Measurements from ENCODE around the gene PSD. TPM values are rescaled to one million over a fixed set of nuclear protein-coding genes. Genes with fewer than 3 reads are reported as not detected.

Gene PSD
- total RNA-seq, 1 experiment from 2014 or later = 3.4 TPM

- Histone ChIP-seq H3K79me2 (ENCODE audit: insufficient read depth, low read length) (no peaks in the 10 kb centered on the region), H3K4ac (ENCODE audit: low read depth, low read length) (no peak overlapping the region), H3K23me2 (ENCODE audit: insufficient read length, low read depth, low read length, poor library complexity, severe bottlenecking) (no peaks in the 10 kb centered on the region), H4K91ac (ENCODE audit: insufficient read length, low read depth, low read length) (no peak overlapping the region), H2BK120ac (ENCODE audit: low read depth, low read length, poor library complexity, severe bottlenecking) (no peak overlapping the region), H3K27me3 (ENCODE audit: insufficient read depth, low read length) (no peaks in the 10 kb centered on the region), H3K18ac (ENCODE audit: insufficient read length, low read depth, low read length) (no peak overlapping the region), H3K56ac (ENCODE audit: insufficient read length, low read depth, low read length) (no peak overlapping the region), H4K8ac (replicated peaks; ENCODE audit: insufficient read length, low read depth, low read length) (no peak overlapping the region), H3K9ac (ENCODE audit: extremely low read depth, insufficient read length, low read length) (no peak overlapping the region), H4K5ac (ENCODE audit: insufficient read length, low read depth, low read length) (no peak overlapping the region), H3K4me2 (ENCODE audit: insufficient read depth, insufficient read length, low read length) (no peak overlapping the region), H2AK5ac (ENCODE audit: insufficient read length, low read length) (no peak overlapping the region), H2BK15ac (ENCODE audit: low read depth, low read length) (no peak overlapping the region), H3K9me3 (ENCODE audit: control insufficient read depth, low read depth, low read length) (no peaks in the 10 kb centered on the region), H3K23ac (ENCODE audit: insufficient read length, low read depth, low read length) (no peak overlapping the region), H2BK12ac (ENCODE audit: insufficient read length, low read depth, low read length) (no peak overlapping the region), H2AFZ (ENCODE audit: low read length) (no peak overlapping the region), H3K4me1 (ENCODE audit: insufficient read depth, low read length) (no peaks in the 10 kb centered on the region; the same call in 1 of the 2 replicates), H2BK20ac (ENCODE audit: low read depth, low read length, poor library complexity, severe bottlenecking) (no peak overlapping the region), H3K79me1 (ENCODE audit: insufficient read depth, low read depth, low read length, poor library complexity, severe bottlenecking) (no peaks in the 10 kb centered on the region), H2BK5ac (ENCODE audit: insufficient read length, low read length) (no peak overlapping the region), H3K27ac (ENCODE audit: insufficient read length, low read depth, low read length) (no peak overlapping the region), H4K20me1 (ENCODE audit: control insufficient read depth, insufficient read depth, insufficient read length) (no peaks in the 10 kb centered on the region), H3K14ac (ENCODE audit: insufficient read depth, low read length) (no peak overlapping the region), H3T11ph (ENCODE audit: low read length) (no peak overlapping the region)
- H3K9me3 Mint-ChIP-seq = no peaks in the 10 kb centered on the region
- no peak for DNase-seq
- peaks cover 6% of the 10 kb centered on the region; the same call in 1 of the 2 replicates for H3K27me3 Mint-ChIP-seq (ENCODE audit: low read depth)
- TF ChIP-seq, protein P1, sequence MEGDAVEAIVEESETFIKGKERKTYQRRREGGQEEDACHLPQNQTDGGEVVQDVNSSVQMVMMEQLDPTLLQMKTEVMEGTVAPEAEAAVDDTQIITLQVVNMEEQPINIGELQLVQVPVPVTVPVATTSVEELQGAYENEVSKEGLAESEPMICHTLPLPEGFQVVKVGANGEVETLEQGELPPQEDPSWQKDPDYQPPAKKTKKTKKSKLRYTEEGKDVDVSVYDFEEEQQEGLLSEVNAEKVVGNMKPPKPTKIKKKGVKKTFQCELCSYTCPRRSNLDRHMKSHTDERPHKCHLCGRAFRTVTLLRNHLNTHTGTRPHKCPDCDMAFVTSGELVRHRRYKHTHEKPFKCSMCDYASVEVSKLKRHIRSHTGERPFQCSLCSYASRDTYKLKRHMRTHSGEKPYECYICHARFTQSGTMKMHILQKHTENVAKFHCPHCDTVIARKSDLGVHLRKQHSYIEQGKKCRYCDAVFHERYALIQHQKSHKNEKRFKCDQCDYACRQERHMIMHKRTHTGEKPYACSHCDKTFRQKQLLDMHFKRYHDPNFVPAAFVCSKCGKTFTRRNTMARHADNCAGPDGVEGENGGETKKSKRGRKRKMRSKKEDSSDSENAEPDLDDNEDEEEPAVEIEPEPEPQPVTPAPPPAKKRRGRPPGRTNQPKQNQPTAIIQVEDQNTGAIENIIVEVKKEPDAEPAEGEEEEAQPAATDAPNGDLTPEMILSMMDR (conservative IDR thresholded peaks at IDR 0.05) = no peak
- H3K4me1 Mint-ChIP-seq = peaks cover 14 to 15% of the 10 kb centered on the region in 2 experiments
- no peak overlapping the region for H3K27ac Mint-ChIP-seq
- no CpG with 5 or more reads among the region's 6 CpGs for WGBS (ENCODE audit: extremely low coverage, insufficient read length, low lambda C conversion rate)
- peaks cover 3 to 8% (median 8%) of the 10 kb centered on the region in 3 experiments; a peak in 6 of 7 replicates for H3K36me3 Mint-ChIP-seq (ENCODE audit: insufficient read depth in 1 of 3, low read depth in 3 of 3)
- H3K4me3 Mint-ChIP-seq = no peak overlapping the region
Measured at GRCh38 chr10:102467971-102468438, 49.4 kb upstream of the PSD start.

All from H9 (cell line).